Epidermal melanocyte (primary cell): ENCODE results near the gene GPR153.

Source experiments
- DNase-seq: peaks from one replicate; pipeline ENCODE4 v3.0.0; 2011; ENCODE audit warnings: low spot score; ENCODE audit not compliant: insufficient read length

GPR153 gene

DNA sequence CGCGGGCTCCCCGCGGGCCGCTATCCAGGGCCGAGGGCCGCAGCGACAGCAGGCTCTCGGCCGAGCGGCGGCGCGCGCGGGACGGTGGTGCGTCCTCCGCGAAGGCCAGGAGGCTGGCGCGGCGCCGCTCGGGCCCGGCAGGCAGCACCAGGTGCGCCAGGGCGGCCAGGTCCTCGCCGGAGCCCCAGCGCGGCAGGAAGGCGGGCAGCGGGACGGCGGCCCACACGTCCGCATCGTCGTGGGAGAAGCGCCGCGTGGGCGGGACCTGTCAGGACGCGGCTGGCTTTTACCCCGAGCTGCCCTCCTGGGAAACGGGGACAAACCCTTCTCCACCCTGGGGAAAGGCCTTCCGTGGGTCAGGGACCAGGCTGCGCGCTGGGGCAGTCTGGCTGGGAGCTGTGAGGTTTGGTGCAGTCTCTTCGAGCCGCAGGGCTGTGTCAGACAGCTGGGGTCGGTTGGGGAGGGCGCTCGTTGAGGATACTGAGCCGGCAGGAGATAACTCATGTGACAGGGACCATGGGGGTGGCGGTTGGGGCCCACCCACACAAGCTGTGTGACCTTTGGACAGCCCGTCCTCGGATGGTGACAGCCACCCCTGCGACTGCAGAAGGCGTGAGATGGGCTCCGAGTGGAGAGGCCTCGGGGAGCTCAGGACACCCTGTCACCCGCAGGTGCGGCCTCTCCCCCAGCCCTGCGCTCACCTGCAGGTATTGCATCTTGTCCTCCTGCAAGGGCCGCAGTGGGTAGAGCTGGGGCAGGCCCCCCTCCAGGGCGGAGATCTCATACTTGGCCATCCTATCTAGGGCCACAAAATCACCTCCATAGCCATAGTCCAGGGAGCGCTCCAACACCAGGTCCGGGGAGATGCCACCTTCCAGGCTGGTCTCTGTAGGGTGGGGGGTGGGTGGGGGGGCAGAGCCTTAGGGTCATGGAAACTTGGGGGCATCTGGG lies 10.9 kb downstream of the GPR153 start:
- no peak for DNase-seq

DNA sequence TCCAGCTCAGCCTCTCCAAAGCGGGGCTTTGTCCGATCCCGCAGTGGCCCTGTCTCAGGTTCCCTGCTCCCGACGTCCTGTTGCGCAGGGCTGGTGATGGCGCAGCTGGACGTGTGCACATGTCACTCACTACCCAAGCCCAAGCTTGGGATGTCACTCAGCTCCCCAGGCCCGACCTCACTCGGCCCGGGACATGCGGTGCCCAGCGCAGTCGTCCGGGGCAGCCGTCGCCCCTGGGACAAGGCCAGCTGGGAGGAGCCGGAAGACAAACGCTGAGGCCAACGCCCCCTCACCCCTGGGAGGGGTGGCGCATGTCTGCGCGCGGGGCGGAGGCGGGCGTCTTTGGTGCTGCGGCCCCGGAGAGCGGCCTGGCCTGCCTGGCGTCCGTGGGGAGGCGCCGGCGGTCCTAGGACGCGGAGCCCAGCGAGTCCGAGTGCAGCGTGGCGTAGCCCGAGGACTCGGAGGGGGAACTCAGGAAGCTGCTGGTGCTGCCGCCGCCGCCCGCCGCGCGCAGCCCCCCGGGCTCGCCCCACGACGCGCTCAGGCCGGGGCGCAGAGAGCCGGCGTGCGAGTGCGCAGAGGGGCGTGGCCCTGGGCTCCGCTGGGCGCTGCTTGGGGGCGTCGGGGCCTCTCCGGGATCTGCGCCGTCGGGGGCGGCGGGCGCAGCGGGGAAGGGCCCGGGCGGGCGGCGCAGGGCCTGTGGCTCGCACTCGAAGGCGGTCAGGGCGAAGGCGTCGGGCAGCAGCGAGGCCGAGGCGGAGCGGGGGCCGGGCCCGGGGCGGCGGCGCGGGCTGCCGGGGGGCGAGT lies 11.8 kb downstream of the GPR153 start:
- no peak for DNase-seq

DNA sequence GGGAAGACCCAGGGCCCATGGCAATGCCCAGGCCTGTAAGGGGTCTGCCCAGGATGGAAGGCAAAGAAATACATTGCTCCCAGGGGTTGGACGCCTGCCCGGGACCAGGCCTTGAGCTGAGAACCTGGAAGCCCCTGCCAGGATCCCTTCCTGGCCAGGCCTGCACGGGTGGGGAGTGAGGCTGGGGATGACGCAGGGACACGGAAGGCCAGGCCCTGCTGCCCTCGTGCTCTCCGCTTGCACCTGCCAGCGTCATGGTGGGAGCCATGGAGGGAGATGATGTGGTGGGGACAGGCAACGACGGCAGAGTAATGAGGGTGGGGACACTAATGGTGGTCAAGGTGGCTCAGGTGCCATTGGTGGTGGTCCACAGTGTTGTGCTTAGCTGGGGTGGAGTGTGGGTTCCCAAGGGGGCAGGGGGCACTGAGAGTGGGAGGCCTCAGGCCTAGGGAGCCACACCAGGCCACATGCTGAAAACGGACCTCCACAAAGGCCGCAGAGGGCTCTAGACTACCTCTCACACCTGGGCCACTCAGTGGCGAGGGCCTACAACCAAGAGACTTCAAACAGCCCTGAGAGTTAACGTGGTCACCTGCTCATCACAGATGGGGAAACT lies 12.6 kb downstream of the GPR153 start:
- no peak for DNase-seq

DNA sequence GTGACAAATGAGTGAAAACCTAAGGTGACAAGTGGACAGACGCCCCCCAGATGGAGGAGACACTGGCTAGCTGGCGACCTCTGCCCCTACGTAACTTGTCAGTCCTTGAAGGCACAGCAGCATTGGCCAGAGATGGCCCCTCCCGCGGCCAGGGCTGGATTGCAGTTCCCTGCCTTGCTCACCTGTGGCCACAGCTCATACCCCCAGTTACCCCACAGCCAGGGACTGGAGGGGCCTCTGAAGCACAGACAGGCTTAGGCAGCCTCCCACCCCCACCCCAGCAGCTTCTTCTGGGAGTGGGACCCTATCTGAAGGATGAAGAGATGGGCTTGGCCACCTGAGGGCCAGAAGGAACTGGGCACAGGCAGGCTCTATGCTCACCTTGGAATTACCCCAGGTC lies 13.2 kb downstream of the GPR153 start:
- no peak for DNase-seq

DNA sequence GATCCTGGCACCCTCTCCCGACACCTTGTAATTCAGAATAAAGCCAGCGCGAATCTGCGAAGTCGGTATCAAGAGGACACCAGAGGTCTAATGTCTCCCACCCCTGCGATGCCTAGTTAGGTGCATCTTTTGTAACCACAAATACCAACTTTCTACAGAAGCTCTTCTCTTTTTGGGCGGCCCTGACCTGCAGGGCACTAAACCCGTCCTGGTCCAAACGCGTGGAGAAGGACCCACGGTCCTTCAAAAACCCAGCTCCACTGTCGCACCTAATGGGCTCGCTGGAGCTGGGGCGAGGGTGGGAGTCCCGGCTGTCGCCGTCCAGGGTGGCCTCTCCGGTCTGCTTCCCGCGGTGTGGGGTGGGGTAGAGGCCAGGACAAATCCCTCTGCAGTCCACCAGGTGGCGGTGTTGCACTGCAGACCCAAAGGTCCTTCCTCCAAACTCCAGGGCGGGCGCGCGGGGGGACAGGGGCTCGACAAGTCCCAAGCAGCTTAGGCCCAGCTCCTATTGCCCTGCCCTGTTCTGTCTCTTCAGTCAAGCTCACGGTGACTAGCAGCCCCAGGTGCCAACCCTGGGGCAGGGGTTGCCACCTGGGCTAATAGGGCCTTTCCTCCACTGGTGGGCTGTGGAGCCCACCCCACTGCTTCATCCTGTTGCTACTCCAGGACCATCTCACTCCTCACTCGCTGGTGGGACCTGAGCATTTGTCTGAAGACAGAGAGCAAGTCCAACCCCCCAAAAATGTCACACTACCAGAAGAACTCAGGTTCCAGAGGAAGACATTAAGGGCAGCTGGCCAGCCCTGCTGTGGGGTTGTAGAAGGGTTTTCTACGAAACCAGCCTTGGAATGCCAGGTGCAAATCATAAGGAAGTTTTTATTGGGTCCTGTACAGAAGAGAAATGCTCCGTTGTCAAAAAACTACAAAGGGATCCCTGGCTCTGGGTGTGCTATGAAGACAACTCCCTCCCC lies 14.1 kb downstream of the GPR153 start:
- DNase-seq, result peak; percentile 97

DNA sequence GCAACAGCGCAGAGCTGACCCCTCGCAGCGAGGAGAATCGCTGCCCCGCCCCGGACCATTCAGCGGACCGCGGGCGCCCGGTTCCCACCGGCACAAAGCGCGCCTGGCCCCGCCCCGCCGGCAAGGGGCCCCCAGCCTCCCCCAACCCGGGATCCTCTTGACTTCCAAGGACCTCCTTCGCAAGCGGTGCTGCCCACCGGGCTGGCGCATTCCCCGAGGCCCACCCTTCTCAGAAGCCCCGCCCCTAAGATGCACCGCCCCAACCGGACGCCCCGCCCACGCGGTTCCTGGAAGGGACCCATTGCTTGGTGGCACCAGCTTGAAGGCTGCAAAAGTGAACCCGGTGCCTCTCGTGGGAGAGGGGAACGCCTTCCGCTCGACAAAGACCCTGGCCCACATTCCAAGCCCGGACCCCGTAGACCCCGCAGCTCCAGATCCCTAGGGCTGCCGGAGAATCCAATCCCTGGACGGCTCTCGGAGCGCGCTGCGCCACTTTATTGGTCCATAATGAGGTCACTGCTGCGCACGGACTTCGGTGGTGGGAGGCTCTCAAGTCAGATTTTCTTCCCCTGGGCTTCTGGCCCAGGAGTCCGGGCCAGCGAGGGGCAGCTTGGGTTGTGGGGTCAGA lies 14.9 kb downstream of the GPR153 start:
- DNase-seq, result no peak

DNA sequence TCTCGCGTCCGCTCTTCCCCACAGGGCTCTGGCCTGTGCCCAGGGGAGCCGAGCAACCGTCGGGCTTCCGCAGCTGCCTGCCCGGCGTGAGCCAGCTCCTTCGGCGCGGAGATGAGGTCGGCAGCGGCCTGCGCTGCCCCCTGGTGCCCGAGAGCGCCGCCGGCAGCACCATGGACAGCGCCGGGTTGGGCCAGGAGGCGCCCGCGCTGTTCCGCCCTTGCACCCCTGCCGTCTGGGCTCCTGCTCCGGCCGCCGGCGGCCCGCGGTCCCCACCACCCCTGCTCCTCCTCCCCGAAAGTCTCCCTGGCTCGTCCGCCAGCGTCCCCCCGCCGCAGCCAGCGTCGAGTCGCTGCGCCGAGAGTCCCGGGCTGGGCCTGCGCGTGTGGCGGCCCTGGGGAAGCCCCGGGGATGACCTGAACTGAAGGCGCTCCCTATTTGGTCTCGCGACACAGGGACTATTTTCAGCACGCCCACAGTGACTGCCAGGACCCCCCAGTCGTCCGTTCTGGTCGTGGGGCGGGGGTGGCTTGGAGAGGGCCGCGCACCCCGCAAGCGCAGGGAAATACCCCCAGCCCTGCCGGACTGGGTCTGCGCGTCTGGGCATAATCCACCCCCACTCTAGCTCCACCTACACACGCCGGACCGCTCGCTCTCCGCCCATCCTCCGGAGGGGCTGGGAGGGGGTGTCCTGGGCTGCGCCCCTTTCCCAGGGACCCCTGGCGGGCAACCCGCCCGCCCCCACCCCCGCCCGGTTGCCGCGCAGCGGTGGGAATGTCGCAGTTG lies 15.6 kb downstream of the GPR153 start:
- peak; percentile 90 for DNase-seq

DNA sequence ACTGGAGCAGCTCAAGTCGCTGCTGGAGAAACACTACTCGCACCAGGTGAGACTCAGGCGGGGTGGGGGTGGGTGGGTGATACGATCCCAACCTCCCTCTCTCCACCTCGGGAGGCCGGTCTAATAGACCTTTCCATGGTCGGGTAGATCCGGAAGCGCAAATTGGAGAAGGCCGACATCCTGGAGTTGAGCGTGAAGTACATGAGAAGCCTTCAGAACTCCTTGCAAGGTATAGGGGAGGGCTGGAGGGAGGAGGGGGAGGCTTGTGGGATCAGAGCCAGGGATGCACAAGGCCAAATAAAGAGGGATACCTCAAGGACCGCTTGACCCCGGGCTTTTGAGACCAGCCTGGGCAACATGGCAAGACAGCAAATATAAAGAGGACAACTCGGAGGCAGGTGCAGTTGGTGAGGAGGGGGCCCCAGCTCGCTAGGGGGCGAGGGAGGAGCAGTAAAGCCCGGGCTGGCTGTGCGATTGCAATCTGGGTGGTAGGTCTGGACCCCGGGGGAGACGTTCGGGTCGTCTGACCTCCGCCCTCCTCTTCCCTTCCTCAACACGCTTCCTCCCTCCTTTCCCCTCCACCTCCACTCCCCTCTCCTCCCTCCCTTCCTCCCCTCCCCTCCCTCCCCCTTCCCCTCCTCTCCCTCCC lies 16.4 kb downstream of the GPR153 start:
- no peak for DNase-seq

DNA sequence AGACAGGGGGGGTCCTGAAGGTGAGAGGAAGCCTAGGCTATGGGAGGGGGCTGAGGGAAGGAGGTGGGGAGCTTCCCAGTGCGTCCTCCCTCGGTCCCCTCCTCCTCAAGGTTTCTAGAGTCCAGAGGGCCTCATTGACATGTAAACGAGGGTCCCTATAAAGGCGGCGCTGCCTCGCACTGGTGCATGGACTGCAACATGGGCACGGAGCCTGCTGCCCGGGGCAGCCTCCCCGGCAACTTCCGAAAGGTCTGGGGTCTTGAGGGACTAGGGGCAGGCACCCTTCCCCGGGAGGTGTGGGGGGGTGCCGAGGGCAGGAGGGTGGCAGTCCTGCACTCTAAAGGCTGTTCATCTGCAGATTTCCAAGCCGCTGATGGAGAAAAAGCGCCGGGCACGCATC lies 16.9 kb downstream of the GPR153 start, which contains the start of gene HES3:
HES3 (plus strand) TSS at position 187 of the 400 bp plus-strand sequence; CDS start at position 374, 187 bp downstream.
- peak; percentile 10 for DNase-seq

DNA sequence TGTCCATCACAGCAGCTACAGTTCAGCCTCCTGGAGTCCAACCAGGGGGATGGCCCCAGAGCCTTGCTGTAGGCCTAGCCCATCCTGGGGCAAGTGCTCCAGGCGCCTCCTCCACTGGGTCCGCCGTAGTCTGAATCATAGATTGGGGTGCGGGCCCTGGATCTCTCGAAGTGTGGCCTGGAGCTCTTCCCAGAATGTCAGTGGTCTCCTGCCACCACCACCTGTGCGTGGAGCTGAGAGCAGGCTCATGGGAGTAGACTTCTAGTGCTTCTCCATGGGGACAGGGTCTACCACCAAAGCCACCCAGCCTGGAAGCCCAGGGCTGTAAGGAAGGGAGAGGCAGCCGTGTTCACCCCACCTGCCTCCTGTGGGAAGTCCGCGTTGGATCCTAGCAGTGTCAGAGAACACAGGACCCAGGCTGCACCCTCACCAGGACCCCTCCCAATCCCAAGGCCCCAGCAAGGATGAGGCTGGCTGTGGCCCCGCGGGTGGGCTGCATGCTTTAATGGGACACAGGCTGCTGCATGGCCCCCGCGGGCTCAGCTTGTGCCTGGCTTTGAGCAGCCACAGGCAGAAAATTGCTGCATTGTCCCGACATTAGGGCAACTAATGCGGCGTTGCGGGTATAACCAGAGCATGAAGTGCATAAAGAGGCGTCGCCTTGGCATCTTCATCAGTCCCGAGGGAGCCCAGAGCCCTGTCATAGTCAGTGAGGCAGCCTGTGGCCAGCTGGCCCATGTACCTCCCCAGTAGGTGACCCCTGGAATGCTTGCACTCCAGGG lies 17.7 kb downstream of the GPR153 start:
- peak; percentile 10 for DNase-seq

DNA sequence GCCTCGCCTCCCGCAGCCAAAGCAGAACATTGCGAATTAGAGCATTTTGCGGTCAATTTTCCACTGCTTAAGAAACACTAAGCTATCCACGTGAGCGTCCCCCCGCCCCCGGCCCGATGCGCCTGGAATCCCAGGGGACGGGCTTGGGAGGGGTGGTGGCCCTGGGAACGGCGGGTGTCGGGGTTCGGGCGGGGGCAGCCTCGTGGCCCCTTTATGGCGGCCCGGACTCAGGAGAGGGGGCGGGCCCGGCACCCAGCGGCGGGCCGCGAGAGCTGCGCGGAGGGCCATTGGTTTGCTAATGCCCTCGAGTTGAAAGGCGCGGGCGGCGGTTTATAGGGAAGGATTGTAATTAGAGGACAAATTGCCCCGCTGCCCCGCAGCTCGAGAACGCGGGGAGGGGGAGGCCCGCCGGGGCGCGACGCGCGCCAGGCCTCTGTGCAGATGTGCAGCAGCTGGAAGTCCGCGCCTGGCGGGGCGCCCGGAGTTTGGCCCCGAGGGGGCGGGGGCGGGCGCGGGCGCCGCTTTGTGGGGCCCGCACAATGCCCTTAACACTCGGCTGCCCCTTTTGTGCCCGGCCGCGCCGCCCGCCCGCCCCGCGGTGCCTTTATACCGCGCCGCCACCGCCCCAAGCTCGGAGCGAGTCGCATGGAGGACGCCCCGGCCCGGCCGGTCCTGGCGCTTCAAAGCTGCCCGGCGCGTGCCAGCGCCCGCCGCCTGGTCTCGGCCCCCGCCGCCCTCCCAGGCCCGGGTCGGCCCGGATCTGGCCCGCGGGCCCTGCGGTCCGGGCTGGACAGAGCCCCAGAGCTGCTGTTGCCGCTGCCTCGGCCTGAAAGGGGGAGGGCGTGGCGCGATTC lies 18.8 kb downstream of the GPR153 start:
- DNase-seq, result peak; percentile 20

DNA sequence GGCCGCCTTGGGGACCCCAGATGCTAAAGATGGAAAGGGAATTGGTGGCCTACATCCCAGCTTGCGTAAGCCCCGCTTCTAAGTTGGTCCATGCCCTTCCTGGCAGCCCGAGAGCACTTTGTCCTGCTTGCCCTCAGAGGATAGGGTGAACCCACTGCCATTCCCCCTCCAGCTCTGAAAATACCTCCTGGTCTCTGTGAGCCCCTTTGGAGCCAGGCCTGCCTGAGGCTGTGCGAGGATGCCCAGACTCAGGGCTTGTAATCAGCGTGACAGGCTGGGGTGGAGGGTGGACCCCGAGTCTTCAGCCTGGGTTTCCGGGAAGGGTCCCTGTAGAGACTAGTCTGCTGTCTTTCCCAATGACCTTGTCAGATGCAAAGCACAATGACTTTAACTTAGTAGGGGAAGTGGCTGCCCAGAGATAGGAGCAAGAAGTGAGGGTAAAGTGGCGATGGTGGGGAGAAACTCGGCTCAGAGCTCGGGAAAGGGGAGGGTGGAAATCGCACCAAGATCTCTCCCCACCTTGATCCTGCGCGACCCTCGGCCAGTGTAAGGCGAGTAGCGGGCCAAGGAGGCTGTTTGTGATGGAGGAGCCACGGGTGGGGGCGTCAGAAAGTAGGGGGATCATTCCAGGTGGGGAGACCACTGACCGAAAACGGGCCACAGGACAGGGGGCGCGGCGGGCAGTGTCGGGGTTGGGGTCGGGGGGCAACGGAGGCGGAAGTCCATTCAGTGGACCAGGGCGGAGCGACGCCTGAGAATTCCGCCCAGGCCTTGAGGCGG lies 19.6 kb downstream of the GPR153 start:
- DNase-seq, result peak; percentile 12

DNA sequence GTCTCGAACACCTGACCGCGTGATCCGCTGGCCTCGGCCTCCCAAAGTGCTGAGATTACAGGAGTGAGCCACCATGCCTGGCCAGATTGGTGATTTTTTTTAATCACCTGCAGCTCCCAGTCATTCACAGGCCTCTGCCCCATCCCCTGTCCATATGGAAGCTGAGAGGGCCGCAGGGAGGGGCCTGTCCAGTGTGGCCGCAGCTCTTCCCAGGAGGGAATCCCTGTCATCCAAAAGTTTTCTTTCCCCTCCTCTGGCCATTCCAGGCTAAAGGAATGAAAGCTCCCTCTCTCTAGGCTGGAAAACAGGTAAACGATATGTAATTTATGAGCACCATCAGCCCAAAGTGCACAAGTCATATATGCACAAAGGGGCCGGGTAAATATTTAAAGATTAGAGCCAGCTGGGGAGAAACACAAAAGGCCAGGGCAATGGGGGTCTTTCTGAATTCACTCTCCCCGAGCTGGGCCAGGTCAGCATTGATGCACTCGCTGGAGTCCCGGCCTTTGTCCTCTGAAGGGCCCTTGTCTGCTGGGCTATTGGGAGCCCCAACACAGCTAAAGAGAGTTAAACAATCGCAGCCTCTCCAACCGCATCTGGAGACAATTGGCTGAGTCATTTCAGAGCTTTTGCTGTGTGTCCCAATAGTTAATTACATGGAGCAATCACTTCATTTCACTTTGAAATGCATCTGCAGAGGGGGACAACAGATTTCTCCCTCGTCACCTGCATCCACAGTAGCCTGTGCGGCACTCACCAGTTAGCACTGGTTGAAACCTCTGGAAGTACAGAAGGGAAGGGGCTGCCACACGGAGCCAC lies 20.7 kb downstream of the GPR153 start:
- no peak for DNase-seq

DNA sequence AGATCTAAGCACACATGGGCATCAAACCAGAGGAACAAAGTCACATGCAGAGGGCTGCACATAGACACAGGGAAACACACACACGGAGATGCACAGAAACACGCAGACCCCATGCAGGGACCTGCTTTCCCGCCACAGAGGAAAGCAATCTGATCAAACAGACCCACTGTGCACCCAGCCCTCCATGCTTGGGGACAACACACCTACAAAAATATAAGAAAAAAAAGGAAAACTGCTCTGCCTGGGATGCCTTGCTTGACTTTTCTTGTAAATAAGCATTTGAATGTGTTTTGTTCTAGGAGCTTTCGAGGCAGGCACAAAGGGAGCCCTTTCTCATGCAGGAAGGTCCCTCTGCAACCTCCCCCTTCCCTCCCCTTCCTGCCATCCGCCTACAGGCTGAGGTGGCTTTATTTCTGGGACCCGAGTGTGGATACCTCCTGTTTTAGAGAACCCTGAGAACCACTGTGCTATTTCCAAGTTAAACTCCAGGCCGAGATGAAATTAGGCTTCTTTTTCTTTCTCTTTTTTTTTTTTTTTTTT lies 21.6 kb downstream of the GPR153 start:
- no peak for DNase-seq

DNA sequence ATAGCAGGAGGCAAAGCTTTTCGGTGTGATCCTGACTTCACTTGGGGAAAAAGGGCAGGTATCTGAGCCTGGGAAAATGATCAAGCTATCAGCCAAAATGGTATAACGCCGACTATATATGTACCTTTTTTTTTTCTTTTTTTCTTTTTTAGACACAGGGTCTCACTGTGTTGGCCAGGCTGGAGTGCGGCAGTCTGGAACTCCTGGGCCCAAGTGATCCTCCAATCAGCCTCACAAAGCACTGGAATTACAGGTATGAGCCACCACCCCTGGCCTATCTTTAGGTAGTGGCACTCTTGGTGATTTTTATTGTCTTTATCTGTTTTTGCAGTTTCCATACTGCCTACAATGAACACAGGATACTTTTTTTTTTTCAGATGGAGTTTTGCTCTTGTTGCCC lies 23.8 kb downstream of the GPR153 start:
- DNase-seq, result no peak
